GM18517 (cell line): ENCODE data around the gene FKBP8.

Experiments used
- ATAC-seq: cut with Tn5 transposase; IDR thresholded peaks from one replicate; pipeline ENCODE4 v1.9.1; 2021; ENCODE audit warnings: mild to moderate bottlenecking, moderate library complexity; ENCODE audit not compliant: unreplicated experiment

Gene FKBP8

GRCh38 chr19:18522124-18522861, 21.1 kb downstream of the FKBP8 start:
- ATAC-seq, result peak; percentile 91

GRCh38 chr19:18521692-18522123, 21.7 kb downstream of the FKBP8 start, which contains the start of gene ELL:
Gene ELL (minus strand): TSS chr19:18522070. CDS start chr19:18522055, 15 bp downstream.
- peak; percentile 2 for ATAC-seq

- ATAC-seq, result no peak
These were observed 22.3 kb downstream of the FKBP8 start for GRCh38 chr19:18520848-18521691.

- ATAC-seq, result no peak
These were observed 23.2 kb downstream of the FKBP8 start for GRCh38 chr19:18519962-18520847.

- ATAC-seq, result no peak
These were observed 24.7 kb downstream of the FKBP8 start for GRCh38 chr19:18518639-18519038.

- ATAC-seq, result no peak
These were observed 25.8 kb downstream of the FKBP8 start for GRCh38 chr19:18517606-18518005.

- ATAC-seq, result no peak
These were observed 27.4 kb downstream of the FKBP8 start for GRCh38 chr19:18515959-18516358.

GRCh38 chr19:18514800-18515682, 28.3 kb downstream of the FKBP8 start:
- no peak for ATAC-seq

GRCh38 chr19:18513868-18514267, 29.5 kb downstream of the FKBP8 start:
- no peak for ATAC-seq

GRCh38 chr19:18510216-18510615, 33.2 kb downstream of the FKBP8 start:
- ATAC-seq, result no peak

- no peak for ATAC-seq
These were observed 34.8 kb downstream of the FKBP8 start for GRCh38 chr19:18508585-18508984.

- ATAC-seq, result no peak
These were observed 35.5 kb downstream of the FKBP8 start for GRCh38 chr19:18507727-18508440.

- no peak for ATAC-seq
These were observed 36.2 kb downstream of the FKBP8 start for GRCh38 chr19:18507021-18507726.

- no peak for ATAC-seq
These were observed 37.1 kb downstream of the FKBP8 start for GRCh38 chr19:18506101-18506930.

GRCh38 chr19:18504886-18505610, 38.3 kb downstream of the FKBP8 start:
- no peak for ATAC-seq

GRCh38 chr19:18503971-18504885, 39.1 kb downstream of the FKBP8 start:
- no peak for ATAC-seq
